Stimulated activated CD8-positive, alpha-beta memory T cell treated with anti-CD3 and anti-CD28 coated beads, Interleukin-15, amount 100 ng/mL, for 1 hour (primary cell): ENCODE measurements around the gene COL11A1.
"Not testable (repeated sequence)": the region's sequence is repeated elsewhere in the genome, so short reads cannot be mapped to it uniquely, and the experiment has no call there.

Experiments used
- DNase-seq: peaks from one replicate; pipeline ENCODE4 v3.0.0-alpha.2; 2020; ENCODE audit warnings: low read depth

The COL11A1 gene

DNA sequence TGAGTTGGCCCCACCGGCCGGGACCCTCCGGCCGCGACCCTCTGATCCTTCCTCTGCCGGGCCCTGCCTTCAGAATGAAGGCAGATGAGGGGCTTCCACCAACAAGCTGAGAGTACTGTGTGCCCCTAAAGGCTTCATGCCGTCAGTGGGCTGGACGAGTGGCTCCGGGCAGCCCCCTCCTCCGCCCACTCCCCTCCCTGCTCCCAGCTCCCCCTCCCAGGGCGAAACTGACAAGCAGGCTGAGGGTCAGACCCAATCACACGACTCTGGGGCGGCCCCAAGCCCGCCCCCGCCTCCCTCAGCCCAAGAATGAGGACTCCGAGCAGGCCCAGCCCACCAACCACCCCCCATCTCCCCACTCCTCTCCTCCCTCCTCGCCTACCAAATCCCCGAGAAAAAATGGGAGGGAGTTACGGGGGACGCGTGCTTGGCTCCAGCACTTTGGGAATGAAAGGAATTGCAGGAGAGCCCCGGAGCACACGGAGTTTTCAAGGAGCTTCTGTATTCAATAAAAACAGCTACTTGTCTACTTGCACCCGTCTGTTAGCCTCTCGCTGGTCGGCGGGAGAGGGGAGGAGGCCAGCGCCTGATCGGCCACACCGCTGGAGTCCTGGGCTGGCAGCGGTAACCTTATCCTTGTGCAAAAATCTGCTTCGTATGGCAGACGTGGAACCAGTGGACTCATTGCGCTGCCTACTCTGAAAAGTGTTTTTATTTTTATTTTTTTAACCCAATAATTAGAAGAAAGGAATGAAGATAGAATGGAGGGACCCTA, at the start of gene COL11A1:
Gene COL11A1, minus strand, starts transcription at position 147 of the 775 bp plus-strand sequence. CDS start 344 bp downstream, outside the sequence.
- DNase-seq = no peak

DNA sequence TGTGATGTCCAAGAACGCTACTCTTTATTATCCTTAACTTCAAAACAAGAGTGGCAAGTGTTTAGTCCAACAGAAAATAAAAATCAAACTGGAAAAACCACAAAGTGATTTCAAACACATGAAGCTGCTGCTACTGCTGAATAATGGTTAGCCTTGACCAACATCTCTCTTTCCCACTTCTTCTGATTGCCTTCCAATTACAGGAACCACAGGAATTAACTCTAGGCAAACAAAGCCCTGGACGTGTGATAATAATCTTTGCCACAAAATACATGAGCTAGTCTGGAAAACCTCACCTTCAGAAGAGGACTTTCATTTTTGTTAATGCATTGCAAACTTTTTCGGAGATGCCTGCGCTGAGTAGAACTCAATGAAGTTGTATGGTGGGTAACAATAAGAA, 48.6 kb upstream of the COL11A1 start:
- DNase-seq = no peak

DNA sequence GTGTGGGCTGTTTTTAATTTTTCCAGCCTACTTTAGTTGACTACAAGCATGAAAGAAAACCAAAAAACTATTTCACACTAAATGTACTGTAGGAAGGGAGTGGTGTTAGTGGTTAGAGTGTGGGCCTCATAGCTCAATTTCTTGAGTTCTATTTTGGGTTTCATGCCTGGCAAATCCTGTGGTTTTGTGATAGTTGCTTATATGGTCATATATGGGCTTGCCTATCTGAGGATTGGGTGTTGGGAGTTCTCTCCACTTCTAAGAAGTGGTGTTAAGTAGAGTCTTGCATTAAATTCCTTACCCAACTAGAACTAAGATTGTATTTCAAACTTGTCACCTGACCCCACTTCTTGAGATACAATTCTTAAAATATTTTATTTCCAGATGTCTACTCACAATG, 37.8 kb upstream of the COL11A1 start:
- no peak for DNase-seq

DNA sequence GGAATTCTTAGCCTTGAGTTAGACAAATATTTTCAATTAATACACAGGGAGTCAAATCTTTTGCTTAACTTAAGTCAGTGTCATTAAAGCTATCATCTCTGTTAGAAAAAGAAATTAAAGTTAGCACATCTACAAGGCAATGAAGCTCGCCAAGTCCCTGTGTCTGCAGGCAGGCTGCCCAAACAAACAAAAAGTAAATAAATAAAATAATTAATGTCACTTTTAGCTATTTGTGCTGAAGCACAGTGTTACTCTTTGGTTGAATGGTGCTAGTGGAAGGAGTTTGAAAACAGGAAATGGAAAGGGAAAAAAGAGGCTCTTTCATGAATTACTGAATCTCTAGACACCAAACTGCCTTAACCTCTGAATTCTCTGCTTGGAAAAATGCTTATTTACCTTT, 37.1 kb upstream of the COL11A1 start:
- DNase-seq = no peak

DNA sequence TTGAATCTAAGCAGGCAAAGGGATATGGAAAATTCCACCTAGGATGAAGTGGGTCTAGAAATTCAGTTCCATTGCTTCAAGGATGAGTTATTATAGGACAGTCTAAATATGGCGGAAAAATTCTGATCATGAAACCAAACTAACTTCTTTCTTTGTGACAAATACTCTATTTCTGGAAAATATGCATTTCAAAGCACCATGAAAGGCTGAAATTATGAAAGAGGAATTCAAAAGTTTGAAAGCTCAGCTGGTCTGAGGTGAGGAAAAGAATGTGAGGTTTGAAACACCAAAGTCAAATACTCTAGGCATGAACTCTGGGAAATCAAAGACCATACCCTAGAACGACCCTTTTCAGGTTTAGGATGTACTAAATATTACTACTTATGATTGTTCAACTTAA, 36.4 kb upstream of the COL11A1 start:
- DNase-seq = no peak

DNA sequence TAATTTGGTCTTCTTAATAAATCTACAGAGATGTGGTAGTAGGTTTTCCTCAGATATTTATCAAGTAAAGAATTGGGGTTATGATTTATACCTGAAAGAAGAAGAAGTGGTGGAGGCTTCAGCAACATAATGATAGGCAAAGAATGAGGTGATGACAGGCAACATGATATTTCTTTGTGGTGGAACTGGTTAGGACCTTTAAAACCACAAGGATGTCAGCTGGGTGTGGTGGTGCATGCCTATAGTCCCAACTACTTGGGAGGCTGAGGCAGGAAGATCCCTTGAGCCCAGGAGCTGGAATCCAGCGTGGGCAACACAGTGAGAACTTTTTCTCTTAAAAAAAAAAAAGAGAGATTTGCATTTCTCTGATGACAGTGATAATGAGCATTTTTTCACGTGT, 34.1 kb upstream of the COL11A1 start:
- DNase-seq = no peak

DNA sequence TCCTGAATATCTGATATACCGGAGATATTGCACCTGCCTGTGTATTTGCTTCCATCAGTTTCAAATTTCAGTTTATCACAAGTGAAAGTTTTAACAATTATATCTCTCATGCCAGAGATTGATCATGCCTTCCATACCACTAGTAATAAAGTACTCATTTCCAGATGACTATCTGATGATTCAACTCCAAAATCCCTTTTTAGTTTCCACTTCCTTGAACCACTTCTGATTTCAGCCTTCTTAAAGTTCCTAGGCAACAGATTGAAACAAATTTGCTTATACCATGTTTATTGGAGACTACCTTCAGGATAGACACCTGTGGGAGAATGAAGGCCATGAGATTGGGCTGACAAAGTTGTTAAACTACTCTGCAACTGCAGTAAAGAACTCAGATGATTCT, 21.5 kb upstream of the COL11A1 start:
- DNase-seq = no peak

DNA sequence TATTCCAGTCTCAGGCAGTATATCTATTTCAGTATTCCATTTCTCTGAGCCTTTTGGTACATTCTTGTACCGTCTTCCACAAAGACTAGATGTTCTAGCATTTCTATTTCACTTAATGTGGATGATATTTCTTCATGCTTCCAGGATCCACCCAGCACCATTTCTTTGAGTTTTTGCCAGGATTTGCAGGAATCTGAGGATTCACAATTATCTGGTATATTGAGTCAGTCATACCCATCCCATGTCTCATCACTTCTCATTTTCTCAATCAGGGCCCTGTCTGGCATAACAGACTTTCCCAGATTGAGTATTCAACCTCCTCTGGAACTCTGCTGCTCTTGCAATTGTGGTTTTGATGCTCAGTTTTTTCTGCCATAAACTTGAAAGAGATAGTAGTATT, 20.9 kb upstream of the COL11A1 start:
- no peak for DNase-seq

DNA sequence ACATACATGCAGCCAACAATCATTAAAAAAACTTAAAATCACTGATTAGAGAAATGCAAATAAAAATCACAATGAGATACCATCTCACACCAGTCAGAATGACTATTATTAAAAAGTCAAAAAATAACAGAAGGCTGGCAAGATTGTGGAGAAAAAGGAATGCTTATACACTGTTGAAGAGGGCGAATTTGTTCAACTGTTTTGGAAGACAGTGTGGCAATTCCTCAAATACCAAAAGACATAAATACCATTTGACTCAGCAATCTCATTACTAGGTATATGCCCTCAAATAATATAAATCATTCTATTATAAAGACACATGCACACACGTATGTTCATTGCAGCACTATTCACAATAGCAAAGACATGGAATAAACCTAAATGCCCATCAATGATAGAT, 19.9 kb upstream of the COL11A1 start:
- not testable (repeated sequence) for DNase-seq

DNA sequence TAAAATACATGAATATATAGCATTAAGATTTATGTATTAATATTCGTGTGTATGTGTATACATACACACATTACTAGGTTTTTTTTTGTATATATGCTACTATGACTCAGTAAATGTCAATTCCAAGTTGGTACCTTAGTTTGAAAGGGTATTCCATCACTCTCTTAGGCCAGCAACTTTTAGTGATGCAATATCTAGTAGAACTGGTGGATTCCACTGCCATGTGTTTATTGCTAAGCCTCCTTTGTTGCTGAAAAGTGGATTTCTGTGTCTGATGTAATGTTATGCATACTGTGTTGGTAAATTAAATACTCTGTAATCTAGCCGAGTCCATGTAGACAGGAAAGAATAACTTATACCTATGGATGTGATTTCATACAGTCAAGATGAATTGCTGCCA, 16.9 kb upstream of the COL11A1 start:
- DNase-seq = no peak

DNA sequence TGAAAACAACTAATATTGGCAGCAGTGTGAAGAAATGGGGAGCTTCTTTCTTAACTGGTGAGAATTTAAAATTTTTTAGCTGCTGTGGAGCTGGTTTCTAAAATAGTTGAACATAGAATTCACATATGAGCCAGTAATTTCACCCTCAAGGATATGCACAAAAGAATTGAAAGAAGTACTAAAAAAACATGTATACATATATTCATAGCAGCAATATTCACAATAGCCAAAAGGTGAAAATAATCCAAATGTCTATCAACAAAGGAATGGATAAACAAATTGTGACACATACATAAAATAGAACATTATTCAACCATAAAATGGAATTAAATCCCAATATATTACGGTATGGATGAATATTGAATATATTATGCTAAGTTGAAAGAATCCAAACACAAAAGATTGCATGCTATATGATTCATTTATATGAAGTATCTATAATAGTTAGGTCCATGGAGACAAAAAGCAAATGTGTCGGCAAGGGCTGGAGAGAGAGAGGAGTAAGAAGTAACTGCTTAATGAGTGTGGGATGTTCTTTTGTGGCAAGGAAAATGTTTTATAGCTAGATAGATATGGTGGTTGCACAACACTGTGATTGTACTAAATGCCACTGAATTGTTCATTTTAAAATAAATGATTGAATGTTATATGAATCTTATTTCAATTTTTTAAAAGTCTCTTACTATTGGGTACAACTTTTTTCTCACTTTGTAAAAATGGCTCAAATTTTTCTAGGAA, 14.8 kb upstream of the COL11A1 start:
- no peak for DNase-seq

DNA sequence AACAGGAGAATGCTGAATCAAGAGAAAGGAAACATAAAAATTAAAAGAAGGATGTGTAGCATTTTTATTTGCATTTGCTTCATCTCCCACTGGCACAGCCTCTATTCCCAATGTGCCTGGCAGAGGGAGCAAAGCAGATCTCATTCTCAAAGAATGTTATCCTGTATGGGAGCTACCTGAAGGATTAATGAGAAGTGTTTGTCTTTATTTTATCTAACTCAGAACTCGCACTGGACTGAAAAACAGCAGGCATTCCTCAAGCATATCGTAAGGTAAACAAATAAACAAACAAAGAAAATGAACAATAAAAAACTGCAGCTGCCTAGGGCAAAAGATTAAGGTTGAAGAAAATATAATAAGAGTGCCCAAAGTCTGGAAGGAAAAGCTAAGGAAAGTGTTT, 12.7 kb upstream of the COL11A1 start:
- DNase-seq = no peak

DNA sequence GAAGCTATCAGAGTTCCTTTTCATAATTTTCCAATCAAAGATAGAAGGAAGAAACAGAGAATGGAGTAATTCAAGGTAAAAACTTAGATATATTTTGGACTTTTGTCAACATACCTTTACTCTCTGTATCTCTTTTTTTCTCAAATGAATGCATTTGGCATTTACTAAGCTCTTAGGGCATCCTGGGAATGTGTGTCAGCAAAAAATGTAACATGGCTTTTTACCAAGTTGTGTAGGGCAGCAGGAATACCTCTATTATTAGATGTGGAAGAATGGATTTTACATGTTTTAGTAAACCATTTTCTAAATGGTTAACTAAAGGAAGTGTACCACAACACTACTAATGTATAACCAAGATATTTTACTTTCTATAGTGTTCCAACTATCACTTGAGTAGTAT, 4.2 kb upstream of the COL11A1 start:
- no peak for DNase-seq

DNA sequence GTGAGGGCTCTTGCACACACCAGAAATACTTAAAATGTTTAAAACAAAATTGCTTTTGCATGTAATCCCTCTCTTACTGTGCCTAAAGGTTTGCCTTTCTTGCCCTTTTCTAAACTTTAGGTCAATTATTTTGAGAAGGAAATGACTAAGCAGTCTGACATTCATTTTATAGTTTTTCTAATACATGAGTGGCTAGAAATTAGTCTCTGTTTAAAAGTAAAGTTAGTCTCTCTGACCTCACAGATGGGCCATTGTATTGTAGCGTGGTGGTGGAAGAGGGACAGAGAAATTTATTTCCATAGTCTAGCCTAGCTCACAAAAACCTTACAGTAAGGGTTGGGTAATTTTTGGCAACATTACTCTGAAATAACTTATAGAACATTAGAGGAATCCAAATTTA, 3.6 kb upstream of the COL11A1 start:
- no peak for DNase-seq

DNA sequence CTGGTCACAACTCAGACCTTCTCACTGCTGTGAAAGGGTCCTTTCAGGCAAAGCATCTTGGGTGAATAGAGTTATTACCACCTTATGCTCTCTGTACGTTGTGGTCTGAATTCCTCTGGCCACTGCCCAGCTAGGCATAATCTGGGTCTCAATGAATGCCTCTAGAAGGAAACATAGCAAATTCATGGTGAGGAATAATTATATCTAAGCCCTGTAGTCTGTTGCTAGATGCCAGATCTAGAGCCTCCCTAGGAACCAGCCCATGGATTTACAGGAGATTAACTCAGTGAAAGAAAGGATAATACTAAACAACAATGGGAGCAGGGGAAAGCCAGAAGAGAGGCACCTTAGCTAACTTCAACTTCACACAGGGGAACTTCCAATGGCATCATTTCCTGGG, 2.4 kb upstream of the COL11A1 start:
- no peak for DNase-seq

DNA sequence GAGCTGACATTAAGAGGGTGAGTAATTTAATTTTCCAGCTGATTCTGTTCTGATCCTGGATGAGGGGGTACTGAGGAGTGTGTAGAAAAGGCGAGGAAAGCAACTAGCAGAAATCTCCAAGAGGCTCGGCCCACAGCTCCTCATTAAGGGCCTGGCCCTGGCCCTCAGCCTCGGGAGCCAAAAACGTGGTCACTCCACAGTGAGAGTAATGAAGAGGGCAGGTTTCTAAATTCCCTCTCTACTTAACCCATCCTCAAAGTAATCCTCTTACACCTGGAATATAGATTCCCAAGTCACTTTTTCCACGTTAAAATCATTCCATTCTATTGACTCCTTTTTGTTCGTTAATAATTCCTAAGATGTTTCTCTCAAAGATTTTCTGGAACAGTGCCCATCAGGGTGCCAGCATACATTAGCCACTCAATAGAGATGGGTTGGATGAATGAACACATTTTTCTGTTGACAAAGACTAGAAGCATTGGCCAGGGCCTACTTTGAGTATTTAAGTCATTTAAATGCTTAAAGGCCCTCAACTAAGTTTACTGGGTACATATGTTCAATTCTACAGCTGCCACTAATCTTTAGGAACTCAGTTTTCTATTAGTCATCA, 1.1 kb upstream of the COL11A1 start:
- DNase-seq = no peak

DNA sequence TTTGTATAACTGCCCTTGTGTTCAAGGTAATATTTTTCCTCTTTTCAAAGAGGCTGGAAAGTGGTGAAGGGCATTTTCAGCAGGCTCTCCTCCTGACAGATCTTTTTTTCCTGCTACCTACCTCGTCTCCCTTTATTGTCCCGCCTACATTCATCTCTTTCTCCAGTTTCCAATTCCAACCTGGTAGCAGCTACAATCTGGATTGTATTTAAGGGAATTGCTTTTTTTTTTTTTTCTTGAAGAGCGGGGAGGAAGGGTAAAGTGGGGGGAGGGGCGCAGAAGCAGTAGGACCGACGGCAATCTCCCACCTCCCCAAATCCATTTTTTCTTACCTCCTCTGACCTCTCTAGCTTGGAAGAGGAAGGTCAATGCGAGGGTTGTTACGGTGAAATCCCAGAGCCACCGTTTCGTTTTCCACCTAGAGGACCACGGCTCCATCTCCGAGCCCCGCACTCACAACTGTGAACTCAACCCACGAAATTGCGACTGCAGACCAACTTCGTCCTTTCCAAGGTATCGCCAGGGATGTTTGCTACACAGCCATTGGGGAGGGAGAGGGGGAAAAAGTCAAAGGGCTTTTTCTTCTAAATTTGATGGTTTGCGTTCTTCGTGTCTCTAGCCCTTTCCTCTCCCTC, 464 bp downstream of the COL11A1 start:
- DNase-seq = no peak

DNA sequence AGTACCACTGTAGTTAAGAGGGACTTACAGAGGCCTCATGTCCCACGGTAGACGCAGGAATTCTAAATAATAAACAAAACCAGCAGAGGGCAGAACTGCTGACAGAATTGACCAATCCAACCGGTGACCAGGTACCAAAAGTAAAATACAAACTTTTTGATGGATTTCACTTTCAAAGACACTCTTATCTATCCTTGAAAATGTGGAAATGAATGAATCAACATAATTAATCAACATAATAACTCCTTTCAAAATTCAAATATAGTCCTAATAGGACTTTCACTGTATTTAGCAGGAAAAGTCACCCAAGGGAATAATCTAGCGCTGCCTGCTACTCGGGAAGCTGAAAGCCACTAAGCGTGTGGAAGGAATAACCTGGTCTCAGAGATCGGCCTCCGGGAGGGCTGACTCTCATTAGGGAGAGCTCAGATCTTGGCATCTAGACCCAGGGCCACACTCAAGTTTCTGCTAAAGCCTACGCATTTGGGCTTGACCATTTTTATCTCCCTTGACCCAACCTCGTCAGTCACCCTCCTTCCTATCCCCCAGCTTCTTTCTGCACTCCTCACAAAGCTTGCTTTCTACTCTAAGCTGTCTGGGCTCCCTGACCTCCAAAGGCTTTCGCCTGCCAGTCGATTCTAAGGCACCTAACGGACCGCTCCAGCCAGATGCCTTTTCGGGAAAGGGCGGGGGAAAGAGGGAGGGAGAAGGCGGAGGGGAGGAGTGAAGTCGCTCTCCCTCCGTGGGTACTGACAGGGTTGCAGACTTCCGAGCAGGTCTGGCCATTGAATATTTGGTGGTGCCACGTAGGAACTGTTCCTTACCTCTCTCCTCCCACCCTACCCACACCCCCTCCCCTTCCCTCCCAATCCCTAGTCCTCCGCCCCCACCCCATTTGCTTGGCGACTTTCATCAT, 1.6 kb downstream of the COL11A1 start:
- no peak for DNase-seq

DNA sequence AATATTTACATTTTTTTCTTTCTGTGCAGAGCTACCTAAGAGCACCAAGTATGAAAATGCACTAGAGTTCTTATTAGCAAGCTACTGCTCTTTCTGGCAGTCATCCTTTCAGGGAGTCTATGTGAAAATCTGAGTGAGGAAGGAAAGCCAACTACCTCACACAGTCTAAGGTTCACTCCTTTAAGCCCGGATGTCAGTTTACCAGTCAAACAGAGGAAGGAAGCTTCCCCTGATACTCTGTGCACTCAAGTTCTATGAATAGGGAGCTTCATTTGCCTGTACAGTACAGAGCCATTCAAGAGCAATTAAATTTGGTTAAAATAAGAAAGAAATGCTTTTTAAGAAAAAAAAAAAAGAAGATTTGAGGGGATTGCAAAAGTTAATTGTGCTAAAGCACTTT, 6.9 kb downstream of the COL11A1 start:
- no peak for DNase-seq

DNA sequence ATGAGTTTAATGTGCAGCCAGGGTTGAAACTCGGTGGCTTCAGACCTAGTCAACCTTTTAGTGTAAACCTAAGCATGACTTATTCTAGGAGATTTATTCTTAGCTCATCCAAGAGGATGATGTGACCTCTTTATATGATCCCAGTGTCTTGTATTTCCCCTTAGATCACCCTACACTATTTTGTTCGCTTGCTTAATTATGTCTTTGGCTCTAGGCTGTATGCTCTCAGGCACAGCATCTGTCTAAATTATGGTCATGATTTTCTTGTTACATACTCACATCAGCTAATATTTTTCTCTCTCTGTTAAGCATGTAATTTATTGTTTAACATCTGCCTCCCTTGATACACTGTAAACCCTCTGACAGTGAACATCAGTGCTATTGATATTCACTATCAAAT, 19.1 kb downstream of the COL11A1 start:
- no peak for DNase-seq

DNA sequence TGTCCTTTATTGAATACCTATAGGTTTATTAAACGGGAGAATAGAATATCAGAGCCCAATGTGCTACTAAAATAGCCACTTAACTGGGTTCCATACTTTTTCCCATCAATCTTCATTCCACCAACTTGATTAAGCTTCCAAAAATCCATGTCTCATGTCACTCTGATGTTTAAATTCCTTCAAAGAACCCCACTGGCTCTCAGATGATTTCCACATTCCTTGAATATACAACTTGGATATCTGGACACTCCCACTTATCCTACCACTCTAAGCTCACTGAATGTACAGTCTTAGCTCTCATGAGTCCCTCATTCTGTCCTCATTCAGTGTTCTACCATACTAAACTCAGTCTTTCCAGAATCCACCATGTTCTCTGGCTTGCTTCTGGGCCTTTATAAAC, 21.1 kb downstream of the COL11A1 start:
- DNase-seq = no peak

DNA sequence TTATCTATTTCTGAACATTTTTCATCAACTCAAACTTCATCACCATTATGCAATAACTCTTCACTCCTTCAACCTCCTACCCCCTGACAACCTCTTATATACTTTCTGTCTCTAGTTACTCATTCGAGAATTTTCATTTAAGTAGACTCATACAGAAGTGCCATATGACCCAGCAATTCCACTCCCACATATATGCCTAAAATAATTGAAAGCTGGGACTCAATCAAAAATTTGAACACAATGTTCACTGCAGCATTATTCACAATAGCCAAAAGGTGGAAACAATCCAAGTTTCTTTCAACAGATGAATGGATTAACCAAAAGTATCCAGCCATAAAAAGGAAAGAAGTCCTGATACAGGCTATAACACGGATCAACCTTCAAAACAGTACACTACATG, 24.1 kb downstream of the COL11A1 start:
- no peak for DNase-seq
